HG03066 (cell line): ENCODE data around the gene CHRD.

Experiments used
- ATAC-seq: cut with Tn5 transposase; IDR thresholded peaks from one replicate; pipeline ENCODE4 v1.9.1; 2021; ENCODE audit warnings: low read depth; ENCODE audit not compliant: unreplicated experiment

Gene CHRD

GRCh38 chr3:184380627-184381260 lies 890 bp downstream of the CHRD start:
- no peak for ATAC-seq

GRCh38 chr3:184381261-184382224 lies 1.7 kb downstream of the CHRD start:
- no peak for ATAC-seq

GRCh38 chr3:184382326-184383032 lies 2.6 kb downstream of the CHRD start:
- no peak for ATAC-seq

GRCh38 chr3:184383033-184383740 lies 3.3 kb downstream of the CHRD start:
- no peak for ATAC-seq

GRCh38 chr3:184384342-184384741 lies 4.5 kb downstream of the CHRD start:
- no peak for ATAC-seq

- ATAC-seq = no peak
These were observed 5.1 kb downstream of the CHRD start for GRCh38 chr3:184384856-184385422.

- ATAC-seq = no peak
These were observed 6.4 kb downstream of the CHRD start for GRCh38 chr3:184386047-184386806.

- no peak for ATAC-seq
These were observed 7.4 kb downstream of the CHRD start for GRCh38 chr3:184387174-184387714.

GRCh38 chr3:184388164-184388935 lies 8.5 kb downstream of the CHRD start:
- ATAC-seq = no peak

GRCh38 chr3:184388936-184389230 lies 9.0 kb downstream of the CHRD start:
- ATAC-seq = no peak

GRCh38 chr3:184389384-184389783 lies 9.5 kb downstream of the CHRD start:
- ATAC-seq = no peak

GRCh38 chr3:184389935-184390528 lies 10.2 kb downstream of the CHRD start:
- ATAC-seq = no peak

- ATAC-seq = no peak
These were observed 11.4 kb downstream of the CHRD start for GRCh38 chr3:184391266-184391665.

GRCh38 chr3:184395320-184395660 lies 15.4 kb downstream of the CHRD start:
- ATAC-seq = no peak

GRCh38 chr3:184399410-184399809 lies 19.6 kb downstream of the CHRD start:
- ATAC-seq = no peak

GRCh38 chr3:184405075-184406030 lies 25.5 kb downstream of the CHRD start:
- ATAC-seq = no peak

- ATAC-seq = no peak
These were observed 29.6 kb downstream of the CHRD start for GRCh38 chr3:184409331-184409926.
